Measurements from ENCODE around the gene MACROD2. TPM values are rescaled to one million over a fixed set of nuclear protein-coding genes. Genes with fewer than 3 reads are reported as not detected.

MACROD2 gene
- total and polyA plus RNA-seq, 11 donors: 0.54 to 5.4 (median 2.4) TPM

GRCh38 chr20:14051454-14051853 lies 56.1 kb downstream of the MACROD2 start:
- Histone ChIP-seq H3K27ac (no peak overlapping the region), H3K27me3 (no peaks in the 10 kb centered on the region), H3K9me3 (no peaks in the 10 kb centered on the region), H3K4me1 (no peaks in the 10 kb centered on the region), H3K36me3 (no peaks in the 10 kb centered on the region), H3K4me3 (no peak overlapping the region)
- DNase-seq: no peak
- 72 to 89% (median 79%) methylated on average over 1 of the region's 1 CpG for WGBS, 4 donors
- intact Hi-C loops (cut with DNase I): loop anchor here in 2 of 10 donors (5.0 to 10.0 kb wide), 2 partner anchors 229 to 937 kb away; no protein-coding TSS in a partner anchor
- TF ChIP-seq CTCF (IDR thresholded peaks at IDR 0.05) (no peak), POLR2A (IDR thresholded peaks at IDR 0.05) (no peak)
- ATAC-seq: no peak

DNA sequence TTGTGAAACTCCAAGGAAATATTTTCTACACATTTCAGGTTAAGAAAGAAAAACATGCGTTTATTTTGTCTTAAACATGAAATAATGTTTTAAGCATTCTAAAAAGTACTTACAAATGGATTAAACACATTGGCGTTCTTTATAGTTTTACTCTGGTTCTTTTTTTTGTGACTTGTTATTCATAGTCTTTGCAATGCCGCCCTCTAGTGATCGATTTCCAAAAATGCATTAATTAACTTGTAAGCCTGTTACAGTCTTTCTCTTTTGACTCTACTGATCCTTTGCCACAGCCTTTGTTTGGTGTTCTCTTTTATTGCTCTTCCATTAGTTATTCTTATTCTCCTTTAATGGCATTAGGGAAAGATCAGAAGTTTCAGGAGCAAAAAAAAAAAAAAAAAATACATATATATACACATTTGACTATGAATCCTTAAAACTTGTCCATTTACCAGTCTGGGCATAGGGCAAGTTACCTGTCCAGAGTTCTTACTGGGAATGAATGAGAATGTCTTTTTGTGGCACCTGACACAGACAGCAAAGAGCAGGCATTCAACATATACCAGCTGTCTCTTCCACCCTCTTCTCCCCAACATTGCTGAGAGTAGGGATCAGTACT lies 59.9 kb downstream of the MACROD2 start:
- H3K4me1 ChIP-seq: no peaks in the 10 kb centered on the region
- DNase-seq (no peak), ATAC-seq (no peak)
- no peak overlapping the region for H3K27ac ChIP-seq
- H3K27me3 ChIP-seq: no peaks in the 10 kb centered on the region
- WGBS, 4 donors: 0 to 3% (median 1%) methylated on average over 4 of the region's 4 CpGs
- no peaks in the 10 kb centered on the region for H3K9me3 ChIP-seq
- intact Hi-C loops (cut with DNase I): loop anchor here in 9 of 10 donors (1.0 to 10.0 kb wide), 6 partner anchors 232 to 940 kb away; no protein-coding TSS in a partner anchor
- H3K4me3 ChIP-seq: no peak overlapping the region
- no peaks in the 10 kb centered on the region for H3K36me3 ChIP-seq
- no peak for TF ChIP-seq POLR2A (IDR thresholded peaks at IDR 0.05)
- peak; percentile 41 to 73 (median 59) for TF ChIP-seq CTCF (IDR thresholded peaks at IDR 0.05)

- no peaks in the 10 kb centered on the region for H3K4me1 ChIP-seq
- no peak overlapping the region for H3K4me3 ChIP-seq
- WGBS, 4 donors: 77 to 86% (median 83%) methylated on average over 2 of the region's 2 CpGs
- H3K36me3 ChIP-seq: no peaks in the 10 kb centered on the region
- no peaks in the 10 kb centered on the region for H3K9me3 ChIP-seq
- intact Hi-C loops (cut with DNase I): no loop called here
- ATAC-seq (no peak), DNase-seq (no peak)
- no peak overlapping the region for H3K27ac ChIP-seq
- no peak for TF ChIP-seq POLR2A (IDR thresholded peaks at IDR 0.05)
- TF ChIP-seq CTCF (IDR thresholded peaks at IDR 0.05): no peak
- no peaks in the 10 kb centered on the region for H3K27me3 ChIP-seq
Measured at GRCh38 chr20:14062171-14062570, 66.9 kb downstream of the MACROD2 start.

DNA sequence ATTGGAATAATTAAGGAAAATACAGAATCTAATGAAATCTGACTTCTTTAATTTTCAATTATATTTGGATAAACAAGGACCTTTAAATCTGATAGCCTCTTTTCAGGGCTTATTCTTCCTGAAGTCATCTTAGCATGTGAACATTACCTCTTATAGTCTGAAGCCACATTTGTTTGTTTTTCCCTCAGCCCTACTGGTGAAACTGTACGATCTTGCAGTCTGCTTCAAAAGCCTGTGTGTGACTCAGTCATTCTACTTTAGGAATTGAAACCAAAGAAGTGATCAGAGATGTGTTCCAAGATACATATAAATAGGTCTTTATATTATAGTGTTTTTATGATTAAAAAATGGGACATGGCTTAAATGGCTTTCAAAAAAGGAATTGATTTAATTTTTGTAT lies 67.5 kb downstream of the MACROD2 start:
- Histone ChIP-seq H3K9me3 (no peaks in the 10 kb centered on the region), H3K4me1 (no peaks in the 10 kb centered on the region), H3K36me3 (no peaks in the 10 kb centered on the region), H3K27me3 (no peaks in the 10 kb centered on the region), H3K27ac (no peak overlapping the region), H3K4me3 (no peak overlapping the region)
- 50 to 74% (median 73%) methylated on average over 1 of the region's 1 CpG for WGBS, 4 donors
- no peak for TF ChIP-seq POLR2A (IDR thresholded peaks at IDR 0.05)
- no peak for TF ChIP-seq CTCF (IDR thresholded peaks at IDR 0.05)
- ATAC-seq (no peak), DNase-seq (no peak)
- intact Hi-C loops (cut with DNase I): no loop called here
